Pancreas (tissue), 10 donors: Measurements from ENCODE around the gene USH1G. TPM values are rescaled to one million over a fixed set of nuclear protein-coding genes. Genes with fewer than 3 reads are reported as not detected.
A peak's percentile ranks its signal among the peaks of the same experiment; 100 is the strongest.

Source experiments
- ATAC-seq, 4 donors: fragments of 200-7000 bp; cut with Tn5 transposase; one replicate each; pipeline versions ENCODE4 v1.8.0 to v1.9.1; 2020; ENCODE audit warnings: mild to moderate bottlenecking in 4 of 4, moderate library complexity in 4 of 4
- DNase-seq, 6 donors: peaks; one replicate each; pipeline ENCODE4 v3.0.0-alpha.2; 2020
- FAIRE-seq: peaks from 2 replicates; lab custom pipeline; 2012; peaks lifted over from hg19 to GRCh38; lab: Jason Lieb, UNC
- H3K27ac ChIP-seq, 4 donors: fragments of 200-600 bp; sonication (generic); 1 replicate in 3 of 4; 2 replicates in 1 of 4; pipeline versions ENCODE4 v1.5.0 to v1.8.0; 2020
- H3K27me3 ChIP-seq, 4 donors: fragments of 200-600 bp; one replicate each; pipeline ENCODE4 v1.8.0; 2021
- H3K36me3 ChIP-seq, 3 donors: fragments of 200-600 bp; sonication (generic) in 1 of 3; one replicate each; pipeline versions ENCODE4 v1.5.0 to v1.8.0; 2020 to 2021
- H3K4me1 ChIP-seq, 3 donors: fragments of 200-600 bp; one replicate each; pipeline ENCODE4 v1.8.0; 2021
- H3K4me3 ChIP-seq, 4 donors: fragments of 200-600 bp; sonication (generic) in 2 of 4; one replicate each; pipeline versions ENCODE4 v1.5.0 to v1.8.0; 2020 to 2021
- H3K9me3 ChIP-seq, 4 donors: fragments of 200-600 bp; one replicate each; pipeline ENCODE4 v1.8.0; 2021
- WGBS, 2 donors: extraction: QIAGEN DNeasy Blood & Tissue Kit; methylation state at CpG; one replicate each; pipeline ENCODE4 v1.1.7; 2013; 5-methylcytosine and 5-hydroxymethylcytosine counted together
- intact Hi-C, 3 donors: fragments of 100-400 bp; cut with DNase I; formaldehyde crosslinking; loops; one replicate each; pipeline versions ENCODE4 v1.11.1 to v1.14.2; 2022
- polyA plus RNA-seq, 2 donors: library from polyadenylated mRNA; stranded (reverse); fragments of 200-250 nt; gene quantifications; one replicate each; pipeline ENCODE4 v1.2.3, GENCODE V29; 2013
- total RNA-seq, 6 donors: library from RNA; stranded (reverse); fragmentation: NEBNext Ultra II Directional in 4 of 6; extraction: Animal tissue kit (Norgen Biotek cat#: 25700) in 4 of 6; gene quantifications; one replicate each; pipeline versions ENCODE4 v1.2.1 to v1.2.4, GENCODE V29; 2021 to 2023
- TF ChIP-seq, protein P1 (sequence below), 4 donors: fragments of 200-600 bp; sonication (generic) in 3 of 4; IDR thresholded peaks; one replicate each; pipeline versions ENCODE4 v1.5.0 to v1.8.0; 2021; ENCODE audit warnings: antibody characterized with exemption in 4 of 4
- donor health status: healthy with polysubstance abuse.
- donor health status: DM: no; HTN: no; CAD: no; lungs with moderate emphysema.
- donor health status: DM: no; HTN: no; CAD: no.
- donor health status: control.
- donor health status: control.
- donor health status: Bipolar disorder and iron deficiency.
- donor health status: DM: yes; HTN: yes; CAD: no.
- donor health status: DM: no; HTN: no; CAD: no.
- donor health status: DM: no; HTN: no; CAD: no.
- donor health status: DM: yes; HTN: yes; CAD: no.

Gene USH1G
- under 1 TPM in 5 of 6 donors, not detected in 1; 0.03 to 0.17 (median 0.09) TPM for total RNA-seq
- under 1 TPM; 0.08 to 0.09 TPM for polyA plus RNA-seq

GRCh38 chr17:74922694-74923537 lies at the start of gene USH1G:
Gene USH1G, minus strand, starts transcription at chr17:74923255. Its CDS starts 182 bp downstream, at chr17:74923073.
- ATAC-seq (peak; percentile 26 to 48 (median 40)), FAIRE-seq (no peak), DNase-seq (peak in 1 of 6 donors; percentile 81)
- 6 to 13% methylated on average over 29 to 57 of the region's 57 CpGs for WGBS, 2 donors
- H3K27me3 ChIP-seq: peaks cover 0 to 11% (median 4%) of the 10 kb centered on the region in 4 donors
- peak within 1 kb of the TSS in 2 of 4 donors; percentile 35 to 46 for H3K4me3 ChIP-seq
- peaks cover 5 to 12% (median 8%) of the 10 kb centered on the region in 3 donors for H3K4me1 ChIP-seq
- TF ChIP-seq, protein P1, sequence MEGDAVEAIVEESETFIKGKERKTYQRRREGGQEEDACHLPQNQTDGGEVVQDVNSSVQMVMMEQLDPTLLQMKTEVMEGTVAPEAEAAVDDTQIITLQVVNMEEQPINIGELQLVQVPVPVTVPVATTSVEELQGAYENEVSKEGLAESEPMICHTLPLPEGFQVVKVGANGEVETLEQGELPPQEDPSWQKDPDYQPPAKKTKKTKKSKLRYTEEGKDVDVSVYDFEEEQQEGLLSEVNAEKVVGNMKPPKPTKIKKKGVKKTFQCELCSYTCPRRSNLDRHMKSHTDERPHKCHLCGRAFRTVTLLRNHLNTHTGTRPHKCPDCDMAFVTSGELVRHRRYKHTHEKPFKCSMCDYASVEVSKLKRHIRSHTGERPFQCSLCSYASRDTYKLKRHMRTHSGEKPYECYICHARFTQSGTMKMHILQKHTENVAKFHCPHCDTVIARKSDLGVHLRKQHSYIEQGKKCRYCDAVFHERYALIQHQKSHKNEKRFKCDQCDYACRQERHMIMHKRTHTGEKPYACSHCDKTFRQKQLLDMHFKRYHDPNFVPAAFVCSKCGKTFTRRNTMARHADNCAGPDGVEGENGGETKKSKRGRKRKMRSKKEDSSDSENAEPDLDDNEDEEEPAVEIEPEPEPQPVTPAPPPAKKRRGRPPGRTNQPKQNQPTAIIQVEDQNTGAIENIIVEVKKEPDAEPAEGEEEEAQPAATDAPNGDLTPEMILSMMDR (IDR thresholded peaks at IDR 0.05): no peak
- H3K27ac ChIP-seq: no peak within 1 kb of the TSS
- H3K9me3 ChIP-seq: no peaks in the 10 kb centered on the region
- no peaks in the 10 kb centered on the region for H3K36me3 ChIP-seq
- intact Hi-C loops: no loop called here

DNA sequence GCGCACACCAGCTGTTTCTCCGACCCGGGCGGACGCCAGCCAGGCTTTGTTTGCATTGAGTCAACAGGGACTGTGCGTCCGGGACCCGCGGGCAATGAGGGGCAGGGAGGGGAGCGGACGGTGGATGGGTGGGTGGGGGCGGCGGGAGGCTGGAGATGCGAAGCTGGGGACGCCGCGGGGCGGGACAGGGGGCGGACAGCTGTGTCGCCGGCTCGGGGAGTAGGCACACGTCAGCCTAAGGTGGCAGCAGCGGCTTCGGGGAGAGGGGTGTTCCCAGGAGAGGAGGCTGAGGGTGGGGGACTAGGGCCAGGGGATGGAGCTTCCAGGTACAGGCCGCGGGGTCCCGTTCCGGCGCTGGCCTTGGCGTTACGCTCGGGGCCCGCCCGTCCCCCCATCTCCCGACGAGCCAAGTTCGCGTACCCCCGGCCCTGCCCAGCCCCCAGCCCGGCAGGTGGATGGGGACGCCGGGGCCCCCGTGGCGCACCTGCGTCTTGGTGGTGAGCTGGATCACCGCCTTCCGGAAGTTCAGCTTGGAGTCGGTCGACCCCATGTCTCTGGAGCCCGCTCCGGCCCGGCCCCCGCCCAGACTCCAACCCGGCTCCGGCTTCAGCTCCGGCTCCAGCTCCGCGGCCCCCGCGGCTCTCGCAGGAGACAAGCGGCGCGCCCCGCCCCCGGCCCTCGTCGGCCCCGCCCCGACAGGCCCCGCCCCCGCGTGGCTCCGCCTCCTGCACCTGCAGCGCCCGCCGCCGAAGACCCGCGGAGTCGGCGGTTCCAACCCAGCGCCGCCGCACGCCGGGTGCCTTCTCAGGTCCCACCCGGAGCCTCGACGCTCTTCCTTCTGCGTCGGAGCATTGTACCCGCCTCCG lies 49.3 kb upstream of the USH1G start, which contains the start of gene HID1:
Gene HID1, minus strand, starts transcription at position 653 of the 866 bp plus-strand sequence. Its CDS starts 103 bp downstream, at position 550.
- peak within 1 kb of the TSS; percentile 81 to 95 (median 90) for H3K4me3 ChIP-seq
- H3K27ac ChIP-seq: peak within 1 kb of the TSS; percentile 74 to 85 (median 79)
- no peaks in the 10 kb centered on the region for H3K36me3 ChIP-seq
- ATAC-seq: peak; percentile 83 to 87 (median 85)
- H3K9me3 ChIP-seq: no peaks in the 10 kb centered on the region
- 1% methylated on average over 55 to 95 of the region's 95 CpGs for WGBS, 2 donors
- H3K27me3 ChIP-seq: no peaks in the 10 kb centered on the region
- FAIRE-seq: no peak
- peaks cover 11 to 25% (median 20%) of the 10 kb centered on the region in 3 donors for H3K4me1 ChIP-seq
- intact Hi-C loops: no loop called here
- peak; percentile 79 to 97 (median 90) for DNase-seq
- TF ChIP-seq, protein P1 (IDR thresholded peaks at IDR 0.05): no peak

GRCh38 chr17:74971842-74972106 lies 48.7 kb upstream of the USH1G start:
- Histone ChIP-seq H3K9me3 (no peaks in the 10 kb centered on the region), H3K4me1 (peaks cover 11 to 25% (median 20%) of the 10 kb centered on the region in 3 donors), H3K4me3 (peak overlapping the region; percentile 81 to 95 (median 90)), H3K27me3 (no peaks in the 10 kb centered on the region), H3K36me3 (no peaks in the 10 kb centered on the region), H3K27ac (peak overlapping the region; percentile 74 to 85 (median 79))
- TF ChIP-seq, protein P1 (IDR thresholded peaks at IDR 0.05): no peak
- no peak for ATAC-seq
- FAIRE-seq: no peak
- WGBS, 2 donors: 4% methylated on average over 8 to 9 of the region's 9 CpGs
- DNase-seq: no peak
- intact Hi-C loops: no loop called here

GRCh38 chr17:74971069-74971841 lies 48.2 kb upstream of the USH1G start:
- no peaks in the 10 kb centered on the region for H3K36me3 ChIP-seq
- ATAC-seq: peak in 1 of 4 donors; percentile 2
- peak overlapping the region; percentile 81 to 95 (median 90) for H3K4me3 ChIP-seq
- intact Hi-C loops: no loop called here
- peak overlapping the region; percentile 74 to 85 (median 79) for H3K27ac ChIP-seq
- DNase-seq: peak in 2 of 6 donors; percentile 23 to 45
- 13 to 17% methylated on average over 8 of the region's 8 CpGs for WGBS, 2 donors
- H3K4me1 ChIP-seq: peaks cover 11 to 25% (median 20%) of the 10 kb centered on the region in 3 donors
- H3K9me3 ChIP-seq: no peaks in the 10 kb centered on the region
- FAIRE-seq: no peak
- no peaks in the 10 kb centered on the region for H3K27me3 ChIP-seq
- TF ChIP-seq, protein P1 (IDR thresholded peaks at IDR 0.05): no peak
